NCI-H2171 (cell line): ENCODE measurements around the gene LRRC4B.
A peak's percentile ranks its signal among the peaks of the same experiment; 100 is the strongest.

Source experiments
- DNase-seq: peaks from one replicate; lab custom pipeline; 2025; lab: John Stamatoyannopoulos, UW

Gene LRRC4B

DNA sequence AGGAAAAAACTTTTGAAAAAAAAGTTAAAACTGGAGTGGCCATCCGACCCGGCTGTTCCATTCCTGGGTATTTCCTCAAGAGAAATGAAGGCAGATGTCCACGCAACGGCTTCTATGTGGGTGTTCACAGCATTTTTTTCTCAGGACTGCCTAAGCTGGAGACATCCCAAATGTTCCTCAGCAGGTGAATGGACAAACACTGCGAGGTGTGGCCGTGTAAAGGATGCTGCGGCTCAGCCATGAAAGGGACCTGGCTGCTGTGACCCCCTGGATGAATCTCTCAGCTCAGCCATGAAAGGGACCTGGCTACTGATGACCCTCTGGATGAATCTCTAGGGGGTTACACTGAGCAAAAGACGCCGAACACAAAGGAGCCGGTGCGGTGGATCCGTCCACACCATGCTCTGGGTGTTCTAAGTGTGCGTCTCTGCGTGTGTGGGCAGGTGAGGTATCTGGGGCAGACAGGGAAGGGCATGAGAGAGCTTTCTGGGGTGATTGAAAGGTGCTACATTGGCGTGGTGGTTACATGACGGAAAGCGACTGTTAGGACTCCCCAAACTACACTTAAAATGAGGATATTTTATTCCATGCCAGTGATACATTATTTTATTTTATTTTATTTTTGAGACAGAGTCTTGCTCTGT lies 47.3 kb downstream of the LRRC4B start:
- no peak for DNase-seq

DNA sequence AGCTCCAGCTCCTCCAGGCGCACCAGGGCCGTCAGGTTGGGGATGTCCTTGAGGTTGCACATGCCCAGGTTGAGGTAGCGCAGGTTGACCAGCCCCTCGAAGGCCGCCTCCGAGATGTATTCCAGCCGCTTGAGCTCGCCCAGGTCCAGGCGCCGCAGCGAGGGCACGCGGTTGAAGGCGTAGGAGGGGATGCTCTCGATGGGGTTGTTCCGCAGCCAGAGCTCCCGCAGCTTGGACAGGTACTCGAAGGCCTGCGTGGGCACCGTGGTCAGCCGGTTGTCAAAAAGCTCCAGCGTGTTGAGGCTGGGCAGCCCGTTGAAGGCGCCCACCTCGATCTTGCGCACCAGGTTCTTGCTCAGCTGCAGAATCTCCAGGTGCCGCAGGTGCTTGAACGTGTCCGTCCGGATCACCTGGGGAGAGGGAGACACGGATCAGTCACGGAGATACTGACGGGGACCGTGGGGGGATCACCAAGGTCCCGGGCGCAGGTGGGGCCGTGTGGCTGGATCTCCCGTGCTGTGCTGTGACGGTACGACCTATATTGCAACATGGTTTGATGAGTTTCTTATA lies 49.1 kb downstream of the LRRC4B start:
- DNase-seq, result no peak

DNA sequence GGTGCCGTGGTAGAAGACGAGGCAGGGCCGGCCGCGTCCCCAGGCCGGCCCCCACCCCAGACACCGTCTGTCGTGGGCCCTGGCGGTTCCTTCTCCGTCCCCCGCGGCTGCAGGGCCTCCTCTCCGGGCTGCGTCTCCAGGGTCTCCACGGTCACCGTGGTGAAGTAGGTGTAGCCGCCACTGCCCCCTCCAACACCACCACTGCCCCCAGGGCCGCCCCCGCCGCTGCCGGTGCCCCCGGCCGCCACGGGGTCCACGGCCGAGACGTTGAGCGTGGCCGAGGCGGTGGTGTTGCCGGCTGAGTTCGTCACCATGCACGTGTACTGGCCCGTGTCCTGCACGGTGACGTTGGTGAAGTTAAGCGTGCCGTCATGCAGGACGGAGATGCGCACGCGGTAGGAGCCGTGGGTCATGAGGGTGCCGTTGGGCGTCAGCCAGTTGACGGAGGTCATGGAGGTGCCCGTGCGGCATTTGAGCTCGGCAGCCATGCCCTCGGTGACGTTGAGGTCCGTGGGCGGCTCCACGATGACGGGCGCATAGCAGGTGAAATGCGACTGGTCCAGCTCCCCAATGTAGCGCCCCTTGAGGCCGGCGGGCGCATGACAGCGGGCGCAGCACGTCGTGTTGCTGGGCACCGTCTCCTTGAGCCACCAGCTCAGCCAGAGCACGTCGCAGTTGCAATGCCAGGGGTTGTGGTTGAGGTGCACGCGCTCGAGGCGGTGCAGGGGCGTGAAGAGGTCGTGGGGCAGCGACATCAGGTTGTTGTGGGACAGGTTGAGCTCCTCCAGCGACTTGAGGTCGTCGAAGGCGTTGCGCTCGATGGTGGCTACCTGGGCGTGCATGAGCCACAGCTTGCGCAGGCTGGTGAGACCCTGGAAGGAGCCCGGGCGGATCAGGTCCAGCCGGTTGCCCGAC lies 49.9 kb downstream of the LRRC4B start:
- no peak for DNase-seq

DNA sequence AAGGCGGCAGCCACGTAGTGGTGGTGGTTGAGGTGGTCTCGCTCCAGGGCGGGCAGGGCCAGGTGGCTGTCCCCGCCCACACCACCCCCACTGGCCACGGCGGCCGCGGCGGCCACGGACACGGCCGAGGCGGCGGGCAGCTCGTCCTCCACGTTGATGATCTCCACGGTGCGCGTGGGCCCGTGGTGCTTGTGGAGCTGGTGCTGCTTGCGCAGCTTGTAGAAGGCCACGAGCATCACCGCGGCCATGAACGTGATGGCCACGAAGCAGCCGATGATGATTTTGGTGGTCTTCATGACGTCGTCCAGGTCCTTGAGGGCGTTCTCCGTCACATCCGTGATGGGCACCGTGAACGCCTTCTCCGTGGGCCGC lies 50.5 kb downstream of the LRRC4B start:
- no peak for DNase-seq

DNA sequence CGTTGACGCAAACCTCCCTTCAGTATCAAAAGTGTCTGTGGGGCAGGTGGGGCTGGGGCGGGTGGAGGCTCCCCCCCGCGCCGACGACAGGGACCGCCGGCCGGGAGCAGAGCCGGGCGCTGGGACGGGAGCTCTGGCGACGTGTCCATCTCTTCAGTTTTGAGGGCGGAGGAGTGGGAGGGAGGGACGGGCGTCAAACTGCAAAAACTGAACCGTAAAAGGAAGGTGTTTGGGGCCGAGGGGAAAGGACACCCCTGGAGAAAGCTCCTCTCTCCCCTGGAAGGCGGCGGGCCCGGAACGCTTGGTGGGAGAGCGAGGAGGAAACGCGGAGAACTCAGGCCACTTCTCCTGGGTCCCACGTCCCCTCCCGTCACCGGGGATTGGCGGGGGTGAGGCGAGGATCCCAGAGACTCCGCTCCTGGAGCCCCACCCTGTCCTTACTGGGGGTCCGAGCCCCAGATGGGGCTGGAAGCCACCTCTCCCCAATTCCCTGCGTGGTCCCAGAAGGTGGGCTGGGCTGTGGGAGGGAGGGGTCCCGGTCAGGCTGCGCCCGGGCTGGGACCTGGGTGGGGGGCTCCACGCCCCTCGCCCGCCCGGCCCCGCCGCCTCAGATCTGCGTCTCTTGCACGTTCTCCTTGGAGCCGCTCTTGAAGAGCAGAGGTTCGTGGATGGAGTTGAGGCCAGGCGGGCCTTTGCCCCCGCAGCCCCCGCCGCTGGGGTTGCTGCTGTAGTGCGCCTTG lies 51.1 kb downstream of the LRRC4B start:
- no peak for DNase-seq

DNA sequence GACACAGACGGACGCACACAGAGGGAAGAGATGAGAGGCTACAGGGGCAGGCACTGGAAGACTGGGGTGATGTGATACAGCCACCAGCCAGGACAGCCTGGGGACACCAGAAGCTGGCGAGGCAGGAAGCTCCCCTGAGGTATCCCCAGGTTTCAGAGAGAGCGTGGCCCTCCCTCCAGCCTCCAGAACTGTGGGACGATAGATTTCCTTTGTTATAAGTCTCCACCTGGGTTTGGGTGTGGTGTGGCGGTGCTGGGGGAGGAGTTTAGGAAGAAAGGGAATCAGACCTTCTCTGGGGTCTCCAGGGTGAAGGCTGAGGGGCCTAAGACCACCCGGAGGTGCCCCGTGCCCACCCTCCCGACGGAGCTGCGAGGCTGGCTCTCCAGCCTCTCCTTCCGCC lies 51.8 kb downstream of the LRRC4B start:
- no peak for DNase-seq

DNA sequence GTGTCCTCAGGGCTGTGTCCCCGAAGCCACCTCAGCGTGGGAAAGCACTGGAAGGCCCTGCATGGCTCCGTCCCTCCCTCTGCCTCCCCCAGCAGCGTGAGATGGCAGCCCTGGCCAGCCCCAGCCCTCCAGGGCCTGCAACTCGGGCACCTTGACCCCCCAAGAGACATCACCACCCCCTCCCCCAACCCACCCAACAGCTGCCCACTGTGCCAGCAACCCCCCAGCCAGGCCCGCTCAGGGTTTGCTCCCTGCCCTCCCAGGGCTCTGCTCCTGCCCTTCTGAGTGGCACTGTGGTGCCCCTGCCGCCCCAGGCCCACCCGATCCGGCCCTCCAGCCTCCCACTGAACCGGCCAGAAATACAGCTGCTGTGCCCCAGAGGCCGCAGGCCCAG lies 53.1 kb downstream of the LRRC4B start:
- no peak for DNase-seq

DNA sequence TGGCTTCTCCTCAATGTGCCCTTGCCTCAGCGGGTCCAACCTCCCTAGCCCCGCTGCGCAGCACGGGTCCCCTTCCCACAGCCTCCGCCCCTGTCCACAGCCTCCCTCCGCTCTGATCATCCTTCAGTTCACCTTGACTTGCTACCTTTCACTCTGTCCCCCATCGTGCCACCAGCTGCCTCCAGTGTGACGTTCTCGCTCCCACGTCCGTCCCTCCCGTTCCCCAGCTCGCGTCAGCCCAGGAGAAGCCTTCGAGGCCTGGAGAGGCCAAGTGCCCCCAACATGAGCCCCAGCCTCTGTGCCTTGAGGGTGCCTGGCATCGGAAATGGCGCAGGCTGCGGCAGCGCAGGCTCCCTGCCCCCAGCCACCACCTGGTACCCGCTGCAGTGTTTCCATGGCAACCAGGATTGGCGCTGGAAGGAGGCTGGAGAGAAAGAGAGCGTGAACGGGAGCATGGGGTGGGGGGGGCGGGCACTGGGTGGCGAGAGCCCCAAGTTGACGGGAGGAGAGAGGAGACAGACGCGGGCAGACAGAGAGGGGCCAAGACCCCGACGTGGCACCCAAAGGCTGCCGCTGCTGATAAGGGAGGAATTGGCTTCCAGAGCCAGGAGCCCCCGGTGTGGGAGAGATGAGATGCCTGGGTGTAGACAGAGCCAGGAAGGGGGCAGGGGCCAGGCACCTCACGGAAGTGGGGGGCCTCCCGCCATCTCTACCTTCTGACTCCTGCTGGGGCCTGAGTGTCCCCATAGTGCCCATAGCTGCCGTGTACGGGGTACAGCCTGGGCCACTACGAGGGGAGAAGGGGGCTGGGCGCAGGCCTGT lies 53.7 kb downstream of the LRRC4B start:
- DNase-seq, result peak; percentile 91

DNA sequence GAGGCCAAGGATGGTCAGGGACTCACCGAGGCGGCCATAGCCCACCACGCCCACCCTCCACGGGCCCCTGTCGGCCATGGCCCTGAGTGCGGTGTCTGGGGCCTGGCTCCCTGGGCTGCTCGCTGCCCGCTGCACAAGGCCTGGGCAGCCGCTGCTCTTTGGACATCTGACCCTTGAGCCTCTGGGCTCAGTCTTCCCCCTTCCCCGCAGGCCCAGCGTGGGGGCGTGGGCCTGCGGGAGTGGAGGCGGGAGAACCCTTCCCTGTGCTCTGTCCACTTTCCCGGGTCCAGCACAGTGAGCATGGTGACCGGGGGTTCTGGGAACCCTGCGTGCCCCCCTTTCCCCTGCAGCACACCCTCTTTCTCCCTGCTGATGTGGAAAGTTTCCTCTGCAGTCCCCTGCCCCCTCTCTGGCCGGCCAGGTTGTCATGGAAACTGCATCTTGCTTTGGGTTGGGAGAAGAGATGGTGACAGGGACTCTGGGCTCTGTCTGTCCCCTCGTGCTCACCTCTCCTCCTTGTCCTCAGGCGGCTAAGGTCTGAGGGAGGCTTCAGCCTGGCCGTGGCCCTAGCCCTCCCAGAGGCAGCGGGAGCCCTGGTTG lies 54.4 kb downstream of the LRRC4B start, which contains the start of gene ASPDH:
Gene ASPDH, minus strand, starts transcription at position 168 of the 600 bp plus-strand sequence. Its CDS starts 90 bp downstream, at position 78.
- no peak for DNase-seq

DNA sequence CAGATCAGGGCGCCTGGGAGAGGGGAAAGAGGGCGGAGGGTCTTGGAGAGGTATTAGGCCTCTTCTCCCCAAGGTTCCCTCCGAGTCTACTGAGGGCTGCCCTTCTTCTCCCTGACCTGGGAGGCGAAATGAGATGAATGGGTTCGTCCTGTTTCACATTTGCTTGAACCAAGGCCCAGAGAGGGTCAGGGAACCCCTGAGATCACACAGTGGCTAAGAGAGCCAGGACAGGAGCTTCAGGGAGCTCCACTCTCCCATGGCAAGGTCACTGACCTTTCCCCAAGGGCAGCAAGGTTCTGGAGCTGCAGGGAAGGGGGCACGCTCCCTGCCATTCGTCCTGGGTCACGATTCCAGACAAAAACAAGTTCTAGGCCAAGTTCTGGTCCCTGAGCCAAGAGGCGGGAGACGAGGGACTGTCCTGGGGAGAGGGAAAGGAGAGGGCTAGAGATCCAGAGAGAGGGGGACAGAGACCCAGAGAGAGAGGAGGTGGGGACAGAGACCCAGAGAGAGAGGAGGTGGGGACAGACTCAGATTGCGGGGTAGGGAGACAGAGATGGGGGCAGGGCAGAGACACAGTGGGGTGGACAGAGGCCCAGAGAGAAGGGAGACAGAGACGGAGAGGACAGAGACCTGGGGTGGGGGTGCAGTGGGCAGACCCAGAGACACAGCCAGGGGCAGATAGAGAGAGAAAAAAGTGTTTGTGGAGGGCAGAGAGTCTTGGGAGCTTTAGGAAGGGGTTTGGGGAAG lies 55.1 kb downstream of the LRRC4B start:
- no peak for DNase-seq

DNA sequence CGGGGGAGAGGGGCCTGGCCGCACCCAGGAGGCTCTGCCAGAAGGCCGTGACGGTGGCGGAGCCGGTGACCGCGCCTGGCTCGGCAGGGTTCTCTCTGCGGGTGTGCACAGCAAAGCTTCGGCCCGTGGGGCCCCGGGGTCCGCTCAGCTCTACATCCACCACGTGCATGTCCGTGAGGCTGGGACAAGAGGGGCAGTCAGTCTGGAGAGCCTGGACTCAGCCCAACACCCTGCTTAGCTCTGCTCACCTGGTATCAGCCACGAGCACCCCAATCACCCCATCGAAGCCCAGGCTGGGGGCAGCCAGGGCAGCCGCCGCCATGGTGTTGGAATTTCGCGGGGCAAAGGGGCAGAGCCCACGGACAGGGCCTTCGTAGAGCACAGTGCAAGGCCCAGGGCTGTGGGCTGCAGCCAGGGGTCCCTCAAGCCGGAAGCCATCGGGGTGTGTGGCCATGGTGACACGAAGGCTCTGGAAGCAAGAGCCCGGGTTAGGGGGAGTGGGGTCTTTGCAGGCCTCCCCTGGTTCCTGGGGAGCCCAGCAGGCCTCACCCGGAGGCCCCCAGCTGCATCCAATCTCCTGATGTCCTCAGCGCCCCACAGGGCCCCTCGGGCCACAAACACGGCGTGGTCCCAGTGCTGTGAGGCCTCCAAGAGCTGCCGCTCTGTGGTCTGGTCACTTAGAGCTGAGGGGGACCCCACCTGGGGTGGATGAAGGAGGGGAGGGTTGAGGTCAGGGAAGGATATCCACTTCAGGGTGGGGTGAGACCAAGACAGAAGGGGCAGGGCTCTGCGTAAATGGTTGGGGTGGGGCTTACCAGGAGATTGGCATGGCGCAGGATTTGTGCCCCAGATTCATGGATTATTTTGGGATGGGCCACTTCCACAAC lies 55.9 kb downstream of the LRRC4B start:
- no peak for DNase-seq

DNA sequence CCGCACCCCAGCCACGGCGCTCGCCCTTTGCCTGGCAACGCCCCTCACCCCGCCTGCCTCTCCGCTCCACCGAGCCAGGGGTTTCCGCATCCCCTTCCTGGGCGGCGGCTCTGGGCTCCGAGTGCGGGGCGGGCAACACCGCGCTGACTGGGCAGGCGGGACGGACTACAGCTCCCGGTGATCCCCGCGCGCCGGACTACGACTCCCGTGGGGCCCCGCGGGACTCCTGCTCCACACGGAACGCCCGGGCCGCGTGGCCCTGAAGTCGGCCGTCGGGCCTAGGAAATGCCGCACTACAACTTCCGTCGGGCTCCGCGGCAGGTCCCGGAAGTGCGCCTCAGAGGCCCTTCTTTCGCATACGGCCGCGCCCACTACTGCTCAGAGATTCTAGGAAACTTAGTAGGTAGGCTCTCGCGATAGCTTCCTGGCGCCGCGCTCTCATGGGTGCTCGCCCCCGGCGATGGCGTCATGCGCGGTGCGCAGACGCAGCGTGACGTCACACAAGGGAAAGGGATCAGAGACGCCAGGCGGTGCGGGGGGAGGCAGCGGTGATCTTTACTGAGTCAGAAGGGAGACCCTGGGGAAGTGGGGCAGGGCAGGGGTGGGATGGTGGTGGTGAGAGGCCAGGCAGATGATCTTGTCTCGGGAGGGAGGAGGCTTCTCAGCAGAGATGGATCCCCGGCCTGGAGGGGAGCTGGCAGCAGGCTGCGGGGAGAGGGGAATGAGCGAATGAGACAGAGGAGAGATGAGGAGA lies 57.0 kb downstream of the LRRC4B start, which contains the start of gene JOSD2:
Gene JOSD2, minus strand, starts transcription at position 123 of the 754 bp plus-strand sequence. CDS start 760 bp downstream, outside the sequence.
- DNase-seq, result peak; percentile 98

DNA sequence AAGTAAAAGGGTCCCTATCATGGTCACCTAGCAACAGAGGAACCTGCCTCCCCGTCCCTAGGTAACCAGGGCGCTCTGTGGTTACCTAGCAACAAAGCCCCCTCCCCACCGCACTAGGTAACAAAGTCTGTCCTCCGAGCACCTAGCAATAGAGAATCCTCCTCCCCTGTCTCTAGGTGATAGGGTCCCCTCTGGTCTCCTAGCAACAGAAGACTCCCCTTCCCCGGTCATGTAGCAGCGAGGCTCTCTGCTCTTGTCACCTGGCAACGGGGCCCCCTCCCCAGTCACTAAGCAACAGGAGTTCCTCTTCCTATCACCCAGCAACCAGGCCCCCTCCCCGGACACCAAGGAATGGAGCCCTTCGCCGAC lies 57.6 kb downstream of the LRRC4B start:
- no peak for DNase-seq

DNA sequence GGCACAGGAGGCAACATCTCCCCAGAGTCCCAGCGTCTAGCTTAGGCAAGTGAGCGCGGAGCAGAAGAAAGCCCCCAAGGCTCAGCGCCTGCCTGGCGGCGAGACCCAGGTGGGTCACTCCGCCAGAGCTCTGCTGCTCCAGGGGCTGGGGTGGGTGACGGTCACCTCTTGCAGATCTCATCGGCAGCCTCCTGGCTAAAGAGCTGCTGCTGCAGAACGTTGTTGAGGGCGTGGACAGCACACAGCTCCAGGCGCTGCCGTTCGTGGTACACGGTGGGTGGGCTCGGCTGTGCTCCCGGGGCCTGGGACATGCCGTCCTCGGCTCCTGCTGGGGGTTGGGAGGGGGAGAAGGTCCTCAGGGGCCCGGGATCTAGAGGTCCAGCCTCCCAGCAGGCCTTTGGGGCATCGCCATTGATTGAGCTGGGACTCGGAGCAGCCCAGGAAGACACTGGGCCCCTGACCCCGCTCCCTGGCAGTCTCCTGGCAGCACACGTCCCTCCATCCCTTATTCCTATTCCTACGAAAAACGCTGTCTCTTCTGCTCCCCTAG lies 58.0 kb downstream of the LRRC4B start:
- no peak for DNase-seq

DNA sequence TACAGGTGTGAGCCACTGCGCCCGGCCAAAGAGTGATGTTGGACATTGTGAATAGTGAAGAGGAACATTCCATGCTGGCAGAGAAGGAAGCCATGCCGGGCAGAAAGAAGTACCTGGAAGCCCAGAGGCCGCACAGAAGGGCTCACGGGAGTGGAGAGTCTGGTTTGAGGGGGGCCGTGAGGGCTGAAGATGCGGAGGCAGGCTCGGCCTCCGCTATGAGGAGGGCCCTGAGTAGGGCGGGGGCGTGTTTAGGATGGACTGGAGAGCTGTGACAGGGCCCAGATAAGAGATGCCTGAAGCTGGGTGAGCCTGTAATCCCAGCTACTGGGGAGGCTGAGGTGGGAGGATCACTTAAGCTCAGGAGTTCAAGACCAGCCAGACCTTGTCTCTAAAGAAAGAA lies 58.9 kb downstream of the LRRC4B start:
- no peak for DNase-seq

DNA sequence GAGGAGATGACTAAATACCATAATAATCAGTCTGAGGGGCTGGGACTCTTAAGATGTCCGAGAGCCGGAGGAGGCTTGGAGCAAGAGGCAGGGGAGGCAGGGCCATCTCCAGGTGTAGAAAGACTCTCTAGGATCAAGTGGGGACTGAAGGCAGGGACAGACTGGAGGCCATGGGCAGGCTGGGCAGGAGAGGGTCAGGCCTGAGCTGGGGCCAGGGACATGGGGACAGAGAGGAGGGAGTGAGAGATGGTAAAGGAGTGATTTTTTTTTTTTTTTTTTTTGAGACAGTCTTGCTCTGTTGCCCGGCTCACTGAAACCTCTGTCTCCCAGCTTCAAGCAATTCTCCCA lies 59.4 kb downstream of the LRRC4B start:
- DNase-seq, result no peak

DNA sequence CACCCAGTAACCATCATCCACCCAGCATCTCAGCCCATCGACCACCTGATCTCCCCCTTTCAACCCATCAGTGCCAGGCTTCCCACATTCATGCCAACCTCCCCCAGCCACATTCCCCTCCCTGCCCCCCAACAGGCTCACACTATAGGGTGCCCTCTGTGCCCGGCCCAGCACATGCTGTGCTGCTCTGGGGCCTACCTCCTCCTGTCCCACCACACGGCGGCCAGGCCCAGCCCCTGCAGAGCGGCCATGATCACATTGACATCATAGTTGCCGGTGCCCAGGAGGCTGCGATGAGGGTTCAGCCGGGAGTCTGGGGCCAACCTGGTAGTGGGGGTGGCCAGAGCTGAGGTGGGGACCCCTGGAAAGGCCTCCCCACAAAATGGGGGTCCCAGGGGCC lies 60.9 kb downstream of the LRRC4B start:
- DNase-seq, result no peak

DNA sequence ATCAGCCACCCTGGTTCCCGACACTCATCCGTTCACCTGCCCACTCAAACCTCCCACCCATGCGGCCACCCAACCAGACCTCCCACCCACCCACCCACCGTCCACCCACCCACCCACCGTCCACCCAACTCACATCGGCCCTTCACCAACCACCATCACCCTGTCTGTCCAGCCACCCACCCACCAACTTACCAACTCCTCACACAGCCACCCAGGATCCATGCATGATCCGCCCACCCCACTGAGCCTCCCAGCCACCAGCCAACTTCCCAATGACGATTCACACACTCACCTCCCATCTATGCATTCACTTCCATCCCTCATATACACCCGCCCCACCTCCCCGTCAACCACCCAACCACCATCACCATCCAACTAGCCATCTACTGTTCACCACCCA lies 61.5 kb downstream of the LRRC4B start:
- no peak for DNase-seq
